ENCODE data around the gene TRMU. TPM values are rescaled to one million over a fixed set of nuclear protein-coding genes. Genes with fewer than 3 reads are reported as not detected.

Gene TRMU
- 10 to 100 TPM; 84.0 to 84.6 TPM for total RNA-seq

DNA sequence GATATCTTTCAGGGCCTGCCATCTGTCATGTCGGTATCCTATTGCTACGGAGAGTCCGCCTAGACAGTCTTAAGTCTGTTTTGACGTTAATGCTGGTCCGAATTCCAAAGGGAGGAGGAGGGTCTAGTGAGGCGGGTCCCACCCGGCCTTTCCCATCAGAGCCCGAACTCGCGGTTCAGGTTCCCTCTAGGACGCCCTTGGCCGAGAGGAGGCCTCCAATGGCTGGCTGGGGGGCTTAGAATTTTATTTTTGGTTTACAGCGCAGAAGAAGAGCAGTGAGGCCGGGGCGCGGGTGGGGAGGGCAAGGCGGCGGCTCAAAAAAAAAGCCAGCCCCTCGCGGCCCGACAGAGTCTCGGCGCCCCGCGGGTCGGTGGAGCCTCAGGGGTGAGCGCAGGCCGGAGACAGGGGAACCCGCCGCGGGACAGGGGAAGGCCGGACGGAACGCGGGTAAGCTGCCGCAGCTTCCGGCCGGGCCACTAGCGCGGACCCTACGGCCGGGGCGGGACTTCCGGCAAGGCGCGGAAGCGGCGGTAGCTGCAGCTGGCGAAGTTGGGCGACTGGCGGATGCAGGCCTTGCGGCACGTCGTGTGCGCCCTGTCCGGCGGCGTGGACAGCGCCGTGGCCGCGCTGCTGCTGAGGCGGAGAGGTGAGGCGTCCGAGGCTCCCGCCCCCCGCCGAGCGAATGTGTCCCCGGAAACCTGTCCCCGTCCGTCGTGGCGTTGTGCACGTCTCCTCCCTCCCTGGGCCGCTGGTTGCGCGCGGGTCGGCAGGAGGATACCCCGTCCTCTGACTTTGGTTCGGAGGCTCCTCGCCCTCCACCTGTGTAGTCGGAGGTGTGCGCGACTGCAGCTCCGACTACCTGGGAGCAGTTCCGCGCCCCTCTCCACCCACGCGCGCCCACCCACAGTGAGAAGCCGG is at the start of gene TRMU:
Gene TRMU, plus strand, starts transcription at position 514 of the 918 bp plus-strand sequence. Its CDS starts 51 bp downstream, at position 565.
- ChIA-PET POLR2A (interaction anchor here (0.5 to 1.6 kb wide), 6 partner anchors 12 to 369 kb away, joined by 3 to 4 read pairs (median 3); partner anchors contain the start of gene TTC38), CTCF (interaction anchor here (0.9 to 1.8 kb wide), 5 partner anchors 28 to 413 kb away, joined by 3 to 5 read pairs (median 3); no protein-coding TSS in a partner anchor)
- Mint-ChIP-seq H3K27ac (peak within 1 kb of the TSS; percentile 93), H3K9me3 (ENCODE audit: insufficient read depth) (no peaks in the 10 kb centered on the region), H3K36me3 (ENCODE audit: low read depth) (peaks cover 62% of the 10 kb centered on the region), H3K4me3 (peak within 1 kb of the TSS; percentile 95), H3K4me1 (ENCODE audit: low read depth) (peaks cover 21% of the 10 kb centered on the region), H3K27me3 (ENCODE audit: low read depth) (no peaks in the 10 kb centered on the region)
- ATAC-seq (peak; percentile 90), DNase-seq (peak; percentile 80)

DNA sequence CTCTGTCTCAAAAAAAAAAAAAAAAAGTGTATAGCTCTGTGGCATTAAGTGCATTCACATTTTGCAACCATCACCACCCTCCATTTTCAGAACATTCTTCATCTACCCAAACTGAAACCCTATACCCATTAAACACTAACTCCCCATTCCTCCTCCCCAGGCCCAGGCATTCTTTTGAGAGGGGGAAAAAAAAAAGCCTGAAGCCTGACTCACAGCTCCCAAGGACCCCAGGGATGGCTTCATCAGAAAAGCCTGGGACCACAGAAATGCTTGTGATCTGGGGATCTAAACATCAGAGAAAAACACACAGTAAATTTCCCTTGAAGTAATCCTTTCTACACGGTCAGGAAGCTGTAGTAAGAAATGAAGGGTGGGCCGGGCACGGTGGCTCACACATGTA is 49.5 kb upstream of the TRMU start:
- Mint-ChIP-seq H3K9me3 (ENCODE audit: insufficient read depth) (no peaks in the 10 kb centered on the region), H3K4me3 (no peak overlapping the region), H3K27ac (peak overlapping the region; percentile 49), H3K36me3 (ENCODE audit: low read depth) (peaks cover 53% of the 10 kb centered on the region), H3K4me1 (ENCODE audit: low read depth) (peaks cover 51% of the 10 kb centered on the region), H3K27me3 (ENCODE audit: low read depth) (no peaks in the 10 kb centered on the region)
- no peak for ATAC-seq
- DNase-seq: no peak
- ChIA-PET CTCF (interaction anchor here (1.0 kb wide), 1 partner anchor 280 kb away, joined by 4 read pairs; no protein-coding TSS in a partner anchor), POLR2A (interaction anchor here (1.2 kb wide), 1 partner anchor 36 kb away, joined by 3 read pairs; the partner anchor contains the start of gene CDPF1)

DNA sequence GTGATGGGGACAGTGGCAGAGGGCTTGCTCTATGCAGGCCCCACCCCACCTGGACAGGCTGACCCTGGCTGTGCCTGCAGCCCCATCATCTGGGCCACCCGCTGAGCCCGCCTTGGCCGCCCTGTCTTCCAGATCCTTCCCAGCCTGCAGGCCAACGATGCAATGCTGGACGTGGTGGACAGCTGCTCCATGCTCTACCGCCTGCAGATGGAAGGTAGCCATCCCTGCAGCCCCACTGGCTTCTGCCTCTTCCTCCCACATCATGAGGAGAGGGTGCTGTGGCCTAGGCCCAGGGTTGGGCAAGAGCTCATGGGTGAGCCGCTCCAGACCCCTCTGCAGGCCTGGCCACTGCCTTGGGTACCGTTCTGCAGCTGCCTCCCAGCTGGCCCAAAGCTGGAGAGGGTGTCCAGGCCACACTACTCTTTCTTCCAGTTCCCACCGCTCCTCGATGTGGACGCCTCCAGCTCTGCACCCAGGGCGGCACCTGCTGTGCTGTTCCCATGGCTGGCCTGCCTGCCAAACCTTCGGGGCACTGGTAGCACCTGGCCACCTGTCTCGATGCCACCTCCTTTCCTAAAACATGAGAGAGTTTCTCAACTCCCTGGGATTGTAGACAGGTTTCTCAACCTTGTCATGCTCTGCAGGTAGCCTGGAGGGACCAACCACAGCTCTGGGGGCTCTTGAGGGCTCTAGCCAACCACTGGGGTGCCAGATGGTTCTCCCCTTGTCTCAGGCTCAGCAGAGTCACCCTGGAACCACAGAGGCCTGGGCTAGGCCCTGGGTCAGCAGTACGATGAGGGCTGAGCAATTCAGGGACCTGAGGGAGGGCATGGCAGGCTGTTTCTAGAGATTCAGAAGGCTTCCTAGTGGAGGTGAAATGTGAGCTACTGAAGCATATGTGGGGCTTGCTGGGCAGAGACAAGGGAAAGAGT is 48.3 kb upstream of the TRMU start:
- peak overlapping the region; percentile 70 for H3K4me3 Mint-ChIP-seq
- ChIA-PET CTCF (interaction anchor here (0.6 to 1.6 kb wide), 3 partner anchors 9 to 281 kb away, joined by 3 to 6 read pairs (median 3); partner anchors contain the start of genes CDPF1 and GTSE1), POLR2A (interaction anchor here (0.8 to 0.9 kb wide), 2 partner anchors 9 to 11 kb away, joined by 3 read pairs; partner anchors contain the start of gene GTSE1)
- no peak for DNase-seq
- peaks cover 54% of the 10 kb centered on the region for H3K36me3 Mint-ChIP-seq (ENCODE audit: low read depth)
- no peaks in the 10 kb centered on the region for H3K9me3 Mint-ChIP-seq (ENCODE audit: insufficient read depth)
- H3K4me1 Mint-ChIP-seq (ENCODE audit: low read depth): peaks cover 50% of the 10 kb centered on the region
- no peaks in the 10 kb centered on the region for H3K27me3 Mint-ChIP-seq (ENCODE audit: low read depth)
- peak overlapping the region; percentile 93 for H3K27ac Mint-ChIP-seq
- ATAC-seq: no peak

GRCh38 chr22:46287873-46288751 is 47.4 kb upstream of the TRMU start:
- ChIA-PET POLR2A (interaction anchor here (0.7 to 1.2 kb wide), 4 partner anchors 9 to 136 kb away, joined by 3 to 4 read pairs (median 3); partner anchors contain the start of gene GTSE1), CTCF (interaction anchor here (0.8 to 1.6 kb wide), 3 partner anchors 8 to 282 kb away, joined by 3 to 6 read pairs (median 4); partner anchors contain the start of gene GTSE1)
- ATAC-seq: peak; percentile 84
- H3K9me3 Mint-ChIP-seq (ENCODE audit: insufficient read depth): no peaks in the 10 kb centered on the region
- DNase-seq: peak; percentile 78
- peak overlapping the region; percentile 70 for H3K4me3 Mint-ChIP-seq
- peak overlapping the region; percentile 93 for H3K27ac Mint-ChIP-seq
- no peaks in the 10 kb centered on the region for H3K27me3 Mint-ChIP-seq (ENCODE audit: low read depth)
- H3K4me1 Mint-ChIP-seq (ENCODE audit: low read depth): peaks cover 59% of the 10 kb centered on the region
- peaks cover 63% of the 10 kb centered on the region for H3K36me3 Mint-ChIP-seq (ENCODE audit: low read depth)

- CTCF ChIA-PET: interaction anchor here (1.3 to 1.6 kb wide), 2 partner anchors 39 to 167 kb away, joined by 4 read pairs; partner anchors contain the start of gene CDPF1
- Mint-ChIP-seq H3K27ac (peak overlapping the region; percentile 93), H3K4me3 (no peak overlapping the region), H3K9me3 (ENCODE audit: insufficient read depth) (no peaks in the 10 kb centered on the region), H3K36me3 (ENCODE audit: low read depth) (peaks cover 69% of the 10 kb centered on the region), H3K4me1 (ENCODE audit: low read depth) (peaks cover 66% of the 10 kb centered on the region), H3K27me3 (ENCODE audit: low read depth) (no peaks in the 10 kb centered on the region)
- DNase-seq (no peak), ATAC-seq (no peak)
- POLR2A ChIA-PET: interaction anchor here (0.7 to 1.2 kb wide), 3 partner anchors 8 to 137 kb away, joined by 3 to 4 read pairs (median 3); partner anchors contain the start of gene GTSE1
Measured at GRCh38 chr22:46288846-46289243, 46.7 kb upstream of the TRMU start.

DNA sequence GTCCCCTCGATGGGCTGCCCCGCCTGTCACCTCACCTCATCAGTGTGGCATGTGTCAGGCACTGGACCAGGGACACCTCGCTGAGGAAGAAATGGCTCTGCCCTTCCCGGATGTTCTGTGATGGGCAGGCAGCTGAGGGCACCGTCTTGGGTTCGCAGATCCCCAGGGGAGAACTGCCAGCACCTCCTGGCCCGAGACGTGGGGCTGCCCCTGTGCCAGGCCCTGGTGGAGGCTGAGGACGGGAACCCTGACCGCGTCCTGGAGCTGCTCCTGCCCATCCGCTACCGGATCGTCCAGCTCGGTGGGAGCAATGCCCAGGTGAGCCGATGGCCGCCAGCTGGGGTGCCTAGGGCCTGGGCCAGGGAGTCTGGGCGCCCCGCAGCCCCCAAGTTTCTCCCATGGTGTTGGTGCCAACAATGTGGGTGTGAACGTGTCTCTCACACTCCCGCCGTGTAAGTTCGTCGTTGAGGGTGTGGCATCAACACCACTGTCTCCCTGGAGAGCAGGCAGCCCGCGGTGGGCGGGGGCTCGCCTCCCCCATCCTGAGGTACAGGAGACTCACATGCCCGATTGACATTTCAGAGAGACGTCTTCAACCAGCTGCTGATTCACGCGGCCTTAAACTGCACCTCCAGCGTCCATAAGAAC is 46.1 kb upstream of the TRMU start:
- no peaks in the 10 kb centered on the region for H3K9me3 Mint-ChIP-seq (ENCODE audit: insufficient read depth)
- no peak for DNase-seq
- ChIA-PET POLR2A (interaction anchor here (0.7 to 1.2 kb wide), 2 partner anchors 7 to 18 kb away, joined by 3 to 4 read pairs; partner anchors contain the start of gene GTSE1), CTCF (interaction anchor here (1.3 to 1.6 kb wide), 2 partner anchors 39 to 167 kb away, joined by 4 read pairs; partner anchors contain the start of gene CDPF1)
- H3K27me3 Mint-ChIP-seq (ENCODE audit: low read depth): no peaks in the 10 kb centered on the region
- H3K4me3 Mint-ChIP-seq: no peak overlapping the region
- ATAC-seq: no peak
- peak overlapping the region; percentile 93 for H3K27ac Mint-ChIP-seq
- peaks cover 71% of the 10 kb centered on the region for H3K4me1 Mint-ChIP-seq (ENCODE audit: low read depth)
- peaks cover 65% of the 10 kb centered on the region for H3K36me3 Mint-ChIP-seq (ENCODE audit: low read depth)

GRCh38 chr22:46290121-46290842 is 45.2 kb upstream of the TRMU start:
- Mint-ChIP-seq H3K4me3 (no peak overlapping the region), H3K4me1 (ENCODE audit: low read depth) (peaks cover 77% of the 10 kb centered on the region), H3K36me3 (ENCODE audit: low read depth) (peaks cover 66% of the 10 kb centered on the region), H3K9me3 (ENCODE audit: insufficient read depth) (no peaks in the 10 kb centered on the region), H3K27me3 (ENCODE audit: low read depth) (no peaks in the 10 kb centered on the region), H3K27ac (peak overlapping the region; percentile 78)
- CTCF ChIA-PET: interaction anchor here (1.6 kb wide), 1 partner anchor 168 kb away, joined by 4 read pairs; no protein-coding TSS in a partner anchor
- DNase-seq: no peak
- POLR2A ChIA-PET: interaction anchor here (0.6 kb wide), 2 partner anchors 809 to 876 kb away, joined by 3 read pairs; no protein-coding TSS in a partner anchor
- no peak for ATAC-seq

DNA sequence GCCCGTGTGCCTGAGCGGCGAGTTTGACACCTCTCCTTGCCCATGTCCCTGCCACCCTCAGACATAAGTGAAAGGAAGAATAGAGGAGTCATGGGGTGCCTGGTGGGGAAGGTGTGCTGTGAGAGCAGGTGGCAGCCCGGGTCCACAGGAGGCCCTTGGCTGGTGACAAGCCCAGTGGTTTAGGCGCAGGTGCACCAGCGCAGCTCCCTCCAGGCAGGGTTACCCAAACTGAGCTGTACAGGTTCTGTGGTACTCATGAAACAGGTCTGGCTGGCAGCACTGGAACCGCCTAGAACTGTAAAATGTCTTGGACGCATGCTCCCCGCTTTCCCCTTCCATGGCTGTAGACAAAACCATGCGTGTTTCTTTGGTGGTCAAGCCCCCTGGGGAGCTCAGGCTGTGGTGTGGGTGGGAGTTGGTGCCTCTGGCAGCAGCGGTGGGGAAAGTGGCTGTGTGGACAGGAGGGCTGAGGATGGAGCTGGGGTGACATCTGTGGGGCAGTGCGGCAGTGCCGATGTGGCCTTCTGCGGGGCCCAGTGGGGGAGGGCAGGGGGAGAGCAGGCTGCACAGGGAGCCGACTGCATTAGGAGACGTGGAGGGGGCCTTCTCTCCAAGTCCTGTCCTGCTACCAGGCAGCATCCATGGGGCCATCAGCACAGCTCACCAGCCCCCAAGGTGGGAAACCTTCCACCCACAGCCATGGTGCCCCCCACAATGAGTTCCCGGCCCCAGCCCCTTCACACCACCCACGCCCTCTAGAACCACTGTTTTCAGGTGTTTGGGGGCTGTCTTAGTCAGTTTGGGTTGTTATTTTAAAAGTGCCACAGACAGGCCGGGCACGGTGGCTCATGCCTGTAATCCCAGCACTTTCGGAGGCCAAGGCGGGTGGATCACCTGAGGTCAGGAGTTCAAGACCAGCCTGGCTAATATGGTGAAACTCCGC is 44.4 kb upstream of the TRMU start:
- H3K27ac Mint-ChIP-seq: peak overlapping the region; percentile 78
- H3K36me3 Mint-ChIP-seq (ENCODE audit: low read depth): peaks cover 62% of the 10 kb centered on the region
- ATAC-seq (no peak), DNase-seq (no peak)
- H3K27me3 Mint-ChIP-seq (ENCODE audit: low read depth): no peaks in the 10 kb centered on the region
- no peaks in the 10 kb centered on the region for H3K9me3 Mint-ChIP-seq (ENCODE audit: insufficient read depth)
- POLR2A ChIA-PET: interaction anchor here (0.6 kb wide), 1 partner anchor 877 kb away, joined by 3 read pairs; no protein-coding TSS in a partner anchor
- H3K4me3 Mint-ChIP-seq: no peak overlapping the region
- H3K4me1 Mint-ChIP-seq (ENCODE audit: low read depth): peaks cover 82% of the 10 kb centered on the region
- CTCF ChIA-PET: no interaction called here

- Mint-ChIP-seq H3K27ac (peak overlapping the region; percentile 76), H3K27me3 (ENCODE audit: low read depth) (no peaks in the 10 kb centered on the region), H3K9me3 (ENCODE audit: insufficient read depth) (no peaks in the 10 kb centered on the region), H3K4me3 (no peak overlapping the region), H3K4me1 (ENCODE audit: low read depth) (peaks cover 76% of the 10 kb centered on the region), H3K36me3 (ENCODE audit: low read depth) (peaks cover 57% of the 10 kb centered on the region)
- ATAC-seq: no peak
- ChIA-PET POLR2A (no interaction called here), CTCF (no interaction called here)
- DNase-seq: no peak
Measured at GRCh38 chr22:46292173-46292572, 43.3 kb upstream of the TRMU start.

Measured in activated CD8-positive, alpha-beta T cell treated with anti-CD3 and anti-CD28 coated beads, Interleukin-2, amount 10 ng/mL, durations not matched to agents 7 days and 5 days (primary cell).